HCT116 (cell line): ENCODE data around the gene ZCCHC3. TPM values are rescaled to one million over a fixed set of nuclear protein-coding genes. Genes with fewer than 3 reads are reported as not detected.

Source experiments
- ATAC-seq: fragments of 200-7000 bp; cut with Tn5 transposase; 2 replicates; pipeline ENCODE4 v1.9.1; 2020; ENCODE audit warnings: mild to moderate bottlenecking, moderate library complexity
- BruUV-seq: library from RNA; stranded (reverse); fragments of 400-500 nt; replicated peaks from 2 replicates; lab custom pipeline; 2021; lab: Mats Ljungman, UMichigan
- CTCF ChIA-PET: fragments of 300-600 bp; sonication (Branson Sonifier 250); formaldehyde crosslinking; loops from one replicate; lab custom pipeline; 2021; ENCODE audit warnings: antibody characterized with exemption; lab: Charles Lee
- POLR2A ChIA-PET: fragments of 300-600, 350-600 bp; sonication (Branson Sonifier 250); formaldehyde crosslinking; loops from one replicate; lab custom pipeline; 2021; ENCODE audit warnings: antibody characterized with exemption; lab: Charles Lee
- RAD21 ChIA-PET, 2 experiments: fragments of 300-600 bp; sonication (Branson Sonifier 250); formaldehyde crosslinking; loops; one replicate each; lab custom pipeline; 2023; ENCODE audit warnings: low total read pairs in 2 of 2; ENCODE audit not compliant: uncharacterized antibody in 2 of 2, unreplicated experiment in 2 of 2, low non-redundant PET in 1 of 2; lab: Charles Lee
- DNase-seq: peaks from one replicate; pipeline ENCODE4 v3.0.0-alpha.2; 2010; ENCODE audit warnings: low read depth, low spot score
- H2AFZ ChIP-seq: fragments of 200-600 bp; shearing (Covaris generic), sonication (generic); 2 replicates; pipeline ENCODE4 v1.6.1; 2017; ENCODE audit warnings: low read depth, mixed run types, mixed read lengths, antibody characterized with exemption, low read length; ENCODE audit not compliant: poor library complexity, severe bottlenecking
- H3K27ac ChIP-seq: 2 replicates; pipeline ENCODE4 v1.5.1; 2012; ENCODE audit warnings: low read depth, low read length
- H3K27me3 ChIP-seq: fragments of 200-600 bp; sonication (generic); 2 replicates; pipeline ENCODE4 v1.6.1; 2016; ENCODE audit warnings: mixed run types, low read length, mixed read lengths; ENCODE audit not compliant: insufficient read depth
- H3K36me3 ChIP-seq, 2 experiments: fragments of 200-500 bp in 1 of 2; fragments of 200-600 bp in 1 of 2; sonication (Bioruptor generic) in 1 of 2; sonication (generic) in 1 of 2; 2 replicates each; pipeline versions ENCODE4 v1.5.1 to v1.6.1; 2014 to 2016; ENCODE audit warnings: low read length in 2 of 2, inconsistent platforms in 1 of 2, mixed read lengths in 1 of 2, mixed run types in 1 of 2; ENCODE audit not compliant: insufficient read depth in 2 of 2, control insufficient read depth in 1 of 2
- H3K4me1 ChIP-seq, 2 experiments: fragments of 200-600 bp in 1 of 2; sonication (generic) in 1 of 2; 2 replicates each; pipeline versions ENCODE4 v1.5.1 to v1.6.1; 2012 to 2017; ENCODE audit warnings: low read length in 2 of 2, inconsistent platforms in 1 of 2, mild to moderate bottlenecking in 1 of 2, mixed read lengths in 1 of 2, mixed run types in 1 of 2, moderate library complexity in 1 of 2; ENCODE audit not compliant: insufficient read depth in 2 of 2, control insufficient read depth in 1 of 2
- H3K4me2 ChIP-seq: fragments of 200-600 bp; sonication (generic); 2 replicates; pipeline ENCODE4 v1.6.1; 2017; ENCODE audit warnings: mixed run types, low read length, mixed read lengths
- H3K4me3 ChIP-seq, 2 experiments: fragments of 200-600 bp in 1 of 2; sonication (generic) in 1 of 2; replicated peaks in 1 of 2; 2 replicates each; pipeline ENCODE4 v1.5.1; 2011 to 2016; ENCODE audit warnings: low read length in 2 of 2, control low read depth in 1 of 2, low read depth in 1 of 2, mild to moderate bottlenecking in 1 of 2, mixed read lengths in 1 of 2, mixed run types in 1 of 2
- H3K79me2 ChIP-seq: fragments of 200-600 bp; sonication (generic); 2 replicates; pipeline ENCODE4 v1.6.1; 2017; ENCODE audit warnings: mild to moderate bottlenecking, mixed run types, low read length, moderate library complexity, mixed read lengths; ENCODE audit not compliant: insufficient read depth
- H3K9ac ChIP-seq: fragments of 200-600 bp; sonication (generic); 2 replicates; pipeline ENCODE4 v1.6.1; 2016; ENCODE audit warnings: low read length, mixed read lengths
- H3K9me2 ChIP-seq: fragments of 200-600 bp; sonication (generic), shearing (Covaris generic); 2 replicates; pipeline ENCODE4 v1.6.1; 2017; ENCODE audit warnings: mixed run types, mild to moderate bottlenecking, moderate library complexity; ENCODE audit not compliant: insufficient read depth
- H3K9me3 ChIP-seq, 2 experiments: fragments of 200-500 bp in 1 of 2; fragments of 200-600 bp in 1 of 2; sonication (Bioruptor generic) in 1 of 2; sonication (generic) in 1 of 2; 2 replicates each; pipeline ENCODE4 v1.6.1; 2014 to 2017; ENCODE audit warnings: low read length in 2 of 2, mixed read lengths in 2 of 2, inconsistent platforms in 1 of 2, low read depth in 1 of 2, mild to moderate bottlenecking in 1 of 2, mixed run types in 1 of 2, moderate library complexity in 1 of 2; ENCODE audit not compliant: control insufficient read depth in 1 of 2, insufficient read depth in 1 of 2
- H4K20me1 ChIP-seq: fragments of 200-600 bp; sonication (generic), shearing (Covaris generic); 2 replicates; pipeline ENCODE4 v1.6.1; 2017; ENCODE audit warnings: mixed run types, mild to moderate bottlenecking, moderate library complexity; ENCODE audit not compliant: insufficient read depth
- ATF3 ChIP-seq: IDR thresholded peaks from 2 replicates; pipeline ENCODE4 v1.6.1; 2012
- CBX3 ChIP-seq: IDR thresholded peaks from 2 replicates; pipeline ENCODE4 v1.6.1; 2012; ENCODE audit warnings: low read depth
- EGR1 ChIP-seq: IDR thresholded peaks from 2 replicates; pipeline ENCODE4 v1.6.1; 2012; ENCODE audit warnings: low read depth
- ELF1 ChIP-seq: IDR thresholded peaks from 2 replicates; pipeline ENCODE4 v1.6.1; 2012; ENCODE audit warnings: low read depth, borderline replicate concordance
- EZH2 ChIP-seq: fragments of 200-600 bp; sonication (generic); IDR thresholded peaks from 2 replicates; pipeline ENCODE4 v1.6.1; 2017; ENCODE audit warnings: antibody characterized with exemption, mixed run types
- FOSL1 ChIP-seq: IDR thresholded peaks from 2 replicates; pipeline ENCODE4 v1.6.1; 2012; ENCODE audit warnings: low read depth
- MAX ChIP-seq: IDR thresholded peaks from 2 replicates; pipeline ENCODE4 v1.6.1; 2012
- REST ChIP-seq: IDR thresholded peaks from 2 replicates; pipeline ENCODE4 v1.6.1; 2012; ENCODE audit warnings: low read depth
- SIN3A ChIP-seq: IDR thresholded peaks from 2 replicates; pipeline ENCODE4 v1.6.1; 2012; ENCODE audit warnings: low read depth
- SP1 ChIP-seq: IDR thresholded peaks from 2 replicates; pipeline ENCODE4 v1.6.1; 2012; ENCODE audit warnings: low read depth
- SRF ChIP-seq: IDR thresholded peaks from 2 replicates; pipeline ENCODE4 v1.6.1; 2012; ENCODE audit warnings: low read depth
- TCF7L2 ChIP-seq: IDR thresholded peaks from 2 replicates; pipeline ENCODE4 v1.7.0; 2011; ENCODE audit warnings: borderline replicate concordance, inconsistent platforms; ENCODE audit not compliant: insufficient read depth, insufficient read length; ENCODE audit errors: extremely low read depth
- YY1 ChIP-seq: IDR thresholded peaks from 2 replicates; pipeline ENCODE4 v1.6.1; 2011; ENCODE audit warnings: low read length, low read depth, moderate library complexity, mild to moderate bottlenecking; ENCODE audit not compliant: insufficient replicate concordance; ENCODE audit errors: extremely low read depth
- ZFX ChIP-seq: fragments of 450-650 bp; IDR thresholded peaks from 2 replicates; pipeline ENCODE4 v1.6.1; 2017
- ZNF274 ChIP-seq: fragments of 200-500 bp; sonication (Bioruptor generic); IDR thresholded peaks from 2 replicates; pipeline ENCODE4 v1.6.1; 2014; ENCODE audit warnings: mild to moderate bottlenecking, low read depth, low read length, inconsistent platforms
- intact Hi-C: fragments of 100-400 bp; cut with micrococcal nuclease; formaldehyde crosslinking; loops from 2 replicates; pipeline ENCODE4 v1.10.0; 2022
- total RNA-seq: library from RNA; stranded (reverse); gene quantifications from one replicate; pipeline ENCODE4 v1.2.1, GENCODE V29; 2021; ENCODE audit not compliant: unreplicated experiment

The ZCCHC3 gene
- total RNA-seq, 1 experiment from 2014 or later: 19.3 TPM

- peak overlapping the region; percentile 64 to 80 for H3K4me3 ChIP-seq
- peak overlapping the region; percentile 71 for H3K9ac ChIP-seq
- no peaks in the 10 kb centered on the region for H3K27me3 ChIP-seq
- ChIA-PET RAD21 (interaction anchor here in 1 of 2 experiments (1.0 kb wide), 1 partner anchor 17 kb away, joined by 3 read pairs; no protein-coding TSS in a partner anchor), CTCF (interaction anchor here (0.7 to 1.1 kb wide), 4 partner anchors 14 to 298 kb away, joined by 3 to 5 read pairs (median 4); no protein-coding TSS in a partner anchor), POLR2A (interaction anchor here (0.6 to 1.4 kb wide), 11 partner anchors 9 to 35 kb away, joined by 3 to 8 read pairs (median 4); partner anchors contain the start of genes SOX12 and TRIB3)
- no peaks in the 10 kb centered on the region for H3K9me2 ChIP-seq
- TF ChIP-seq EZH2 (no peak), REST (no peak), EGR1 (no peak), MAX (no peak), ZNF274 (no peak), ATF3 (no peak), CBX3 (no peak), SRF (no peak), ELF1 (no peak), ZFX (no peak), SP1 (no peak), TCF7L2 (no peak), SIN3A (no peak), YY1 (no peak), FOSL1 (no peak)
- peak overlapping the region; percentile 72; the same call in 1 of the 2 replicates for H3K27ac ChIP-seq
- H4K20me1 ChIP-seq: no peaks in the 10 kb centered on the region
- peaks cover 9 to 26% of the 10 kb centered on the region in 2 experiments for H3K4me1 ChIP-seq
- H3K36me3 ChIP-seq: no peaks in the 10 kb centered on the region
- H3K79me2 ChIP-seq: no peaks in the 10 kb centered on the region
- no TSS peak for BruUV-seq
- H2AFZ ChIP-seq: no peak overlapping the region
- intact Hi-C loops: no loop called here
- peaks cover 0 to 11% of the 10 kb centered on the region in 2 experiments; a peak in 2 of 4 replicates for H3K9me3 ChIP-seq
- H3K4me2 ChIP-seq: peak overlapping the region; percentile 95
- ATAC-seq (no peak), DNase-seq (no peak)
Measured at GRCh38 chr20:347317-347639, 49.9 kb downstream of the ZCCHC3 start.
